Breast epithelium (tissue), 3 donors: ENCODE data around the gene ANTXRL.
"Not testable (repeated sequence)": the region's sequence is repeated elsewhere in the genome, so short reads cannot be mapped to it uniquely, and the experiment has no call there.

ENCODE experiments used
- POLR2A ChIP-seq: fragments of 450-650 bp; IDR thresholded peaks from one replicate; pipeline ENCODE4 v1.6.1; 2016; ENCODE audit warnings: antibody characterized with exemption, mild to moderate bottlenecking, moderate library complexity
- POLR2AphosphoS5 ChIP-seq, 3 donors: sonication (generic); formaldehyde crosslinking; IDR thresholded peaks; one replicate each; pipeline ENCODE4 v1.6.1; 2017; ENCODE audit warnings: antibody characterized with exemption in 3 of 3
- TF ChIP-seq, protein P1 (sequence below), 3 donors: fragments of 450-650 bp; IDR thresholded peaks; one replicate each; pipeline ENCODE4 v1.5.1; 2016 to 2017; ENCODE audit warnings: antibody characterized with exemption in 3 of 3, mild to moderate bottlenecking in 3 of 3, moderate library complexity in 3 of 3

- TF ChIP-seq, protein P1, sequence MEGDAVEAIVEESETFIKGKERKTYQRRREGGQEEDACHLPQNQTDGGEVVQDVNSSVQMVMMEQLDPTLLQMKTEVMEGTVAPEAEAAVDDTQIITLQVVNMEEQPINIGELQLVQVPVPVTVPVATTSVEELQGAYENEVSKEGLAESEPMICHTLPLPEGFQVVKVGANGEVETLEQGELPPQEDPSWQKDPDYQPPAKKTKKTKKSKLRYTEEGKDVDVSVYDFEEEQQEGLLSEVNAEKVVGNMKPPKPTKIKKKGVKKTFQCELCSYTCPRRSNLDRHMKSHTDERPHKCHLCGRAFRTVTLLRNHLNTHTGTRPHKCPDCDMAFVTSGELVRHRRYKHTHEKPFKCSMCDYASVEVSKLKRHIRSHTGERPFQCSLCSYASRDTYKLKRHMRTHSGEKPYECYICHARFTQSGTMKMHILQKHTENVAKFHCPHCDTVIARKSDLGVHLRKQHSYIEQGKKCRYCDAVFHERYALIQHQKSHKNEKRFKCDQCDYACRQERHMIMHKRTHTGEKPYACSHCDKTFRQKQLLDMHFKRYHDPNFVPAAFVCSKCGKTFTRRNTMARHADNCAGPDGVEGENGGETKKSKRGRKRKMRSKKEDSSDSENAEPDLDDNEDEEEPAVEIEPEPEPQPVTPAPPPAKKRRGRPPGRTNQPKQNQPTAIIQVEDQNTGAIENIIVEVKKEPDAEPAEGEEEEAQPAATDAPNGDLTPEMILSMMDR (IDR thresholded peaks at IDR 0.05) = not testable (repeated sequence)
- TF ChIP-seq POLR2AphosphoS5 (IDR thresholded peaks at IDR 0.05); POLR2A: not testable (repeated sequence)
Observed at GRCh38 chr10:46377022-46377421, 90.2 kb downstream of the ANTXRL start.
